GM19455 (cell line): ENCODE data around the gene RNGTT.
"Not testable (repeated sequence)": the region's sequence is repeated elsewhere in the genome, so short reads cannot be mapped to it uniquely, and the experiment has no call there.

Experiments used
- ATAC-seq: cut with Tn5 transposase; IDR thresholded peaks from one replicate; pipeline ENCODE4 v1.9.1; 2021; ENCODE audit not compliant: unreplicated experiment

RNGTT gene

GRCh38 chr6:88741939-88742338, 221.5 kb downstream of the RNGTT start:
- no peak for ATAC-seq

- no peak for ATAC-seq
Measured at GRCh38 chr6:88741071-88741470, 222.3 kb downstream of the RNGTT start.

GRCh38 chr6:88734544-88734943, 228.9 kb downstream of the RNGTT start:
- no peak for ATAC-seq

- ATAC-seq: no peak
Measured at GRCh38 chr6:88730611-88731011, 232.8 kb downstream of the RNGTT start.

GRCh38 chr6:88728756-88729155, 234.7 kb downstream of the RNGTT start:
- no peak for ATAC-seq

GRCh38 chr6:88726409-88726808, 237.0 kb downstream of the RNGTT start:
- ATAC-seq: not testable (repeated sequence)

GRCh38 chr6:88725111-88725975, 238.1 kb downstream of the RNGTT start:
- ATAC-seq: no peak

GRCh38 chr6:88722686-88723085, 240.7 kb downstream of the RNGTT start:
- ATAC-seq: no peak

- ATAC-seq: not testable (repeated sequence)
Measured at GRCh38 chr6:88716399-88716798, 247.0 kb downstream of the RNGTT start.

- ATAC-seq: no peak
Measured at GRCh38 chr6:88712243-88712936, 251.0 kb downstream of the RNGTT start.

GRCh38 chr6:88709819-88710246, 253.6 kb downstream of the RNGTT start:
- ATAC-seq: no peak

- no peak for ATAC-seq
Measured at GRCh38 chr6:88708197-88708744, 255.1 kb downstream of the RNGTT start.

- peak; percentile 90 for ATAC-seq
Measured at GRCh38 chr6:88705601-88706000, 257.8 kb downstream of the RNGTT start.

- ATAC-seq: no peak
Measured at GRCh38 chr6:88704980-88705379, 258.4 kb downstream of the RNGTT start.

- no peak for ATAC-seq
Measured at GRCh38 chr6:88702956-88703556, 260.4 kb downstream of the RNGTT start.

GRCh38 chr6:88698661-88699060, 264.8 kb downstream of the RNGTT start:
- ATAC-seq: no peak

GRCh38 chr6:88695937-88696336, 267.5 kb downstream of the RNGTT start:
- no peak for ATAC-seq

GRCh38 chr6:88683734-88684133, 279.7 kb downstream of the RNGTT start:
- no peak for ATAC-seq

- ATAC-seq: no peak
Measured at GRCh38 chr6:88680654-88681053, 282.8 kb downstream of the RNGTT start.

- ATAC-seq: no peak
Measured at GRCh38 chr6:88679841-88680240, 283.6 kb downstream of the RNGTT start.

- no peak for ATAC-seq
Measured at GRCh38 chr6:88677356-88677755, 286.1 kb downstream of the RNGTT start.

GRCh38 chr6:88671624-88672023, 291.8 kb downstream of the RNGTT start:
- ATAC-seq: no peak
